ENCODE results near the gene TFAP2C.

GRCh38 chr20:56584916-56585315 lies 44.2 kb upstream of the TFAP2C start:
- TF ChIP-seq HMGXB4 (CRISPR knock-in tag; IDR thresholded peaks at IDR 0.05): no peak
- no peak for TF ChIP-seq FOXK1 (CRISPR knock-in tag; IDR thresholded peaks at IDR 0.05)
- no peak for TF ChIP-seq ATF2 (CRISPR knock-in tag; IDR thresholded peaks at IDR 0.05; ENCODE audit: borderline replicate concordance, low read depth)
